NCI-H2171 treated with DMSO at 0.1 percent for 48 hours (cell line): Measurements from ENCODE around the gene SRSF2.
"Not testable (repeated sequence)": the region's sequence is repeated elsewhere in the genome, so short reads cannot be mapped to it uniquely, and the experiment has no call there.

ENCODE experiments used
- DNase-seq: peaks from one replicate; lab custom pipeline; 2025; lab: John Stamatoyannopoulos, UW

Gene SRSF2

GRCh38 chr17:76720941-76721340 is 16.2 kb downstream of the SRSF2 start:
- no peak for DNase-seq

GRCh38 chr17:76720211-76720610 is 16.9 kb downstream of the SRSF2 start:
- no peak for DNase-seq

GRCh38 chr17:76718516-76718915 is 18.6 kb downstream of the SRSF2 start:
- DNase-seq: no peak

GRCh38 chr17:76716839-76717215 is 20.3 kb downstream of the SRSF2 start:
- no peak for DNase-seq

DNA sequence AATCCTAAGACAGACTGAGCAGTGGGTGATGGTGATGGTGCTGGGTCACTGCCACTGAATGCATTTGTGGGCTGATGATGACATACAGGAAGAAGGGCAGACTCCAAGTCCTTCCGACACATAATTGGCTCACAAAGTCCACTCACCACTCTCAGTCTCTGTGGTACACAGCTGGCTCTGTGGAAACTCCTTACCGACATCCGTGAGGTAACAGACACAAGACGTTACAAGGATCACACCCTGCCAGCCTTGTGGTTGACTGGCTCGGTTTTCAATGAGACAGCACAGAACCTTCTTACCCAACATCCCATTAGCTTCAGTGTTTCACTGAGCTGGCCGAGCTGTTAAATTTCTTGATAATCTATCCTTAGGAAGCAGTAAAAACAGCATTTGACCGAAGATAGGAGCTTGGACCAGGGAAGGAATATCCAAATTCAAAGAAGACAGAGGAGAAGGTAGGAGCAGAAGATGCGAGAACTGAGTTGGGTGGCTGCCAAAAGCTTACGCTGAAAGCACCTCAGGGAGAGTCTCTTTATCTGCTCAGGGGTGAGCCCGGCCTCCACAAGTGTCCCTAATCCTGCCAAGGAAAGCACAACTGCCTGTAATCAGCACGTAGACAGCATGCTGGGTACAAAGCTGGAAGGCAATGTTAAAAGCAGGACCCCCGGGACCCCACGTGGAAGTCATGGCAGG is 20.8 kb downstream of the SRSF2 start:
- no peak for DNase-seq

GRCh38 chr17:76715496-76715830 is 21.7 kb downstream of the SRSF2 start:
- no peak for DNase-seq

- peak; percentile 38 for DNase-seq
These were observed 22.2 kb downstream of the SRSF2 start for GRCh38 chr17:76714822-76715495.

GRCh38 chr17:76714336-76714735 is 22.8 kb downstream of the SRSF2 start:
- DNase-seq: no peak

DNA sequence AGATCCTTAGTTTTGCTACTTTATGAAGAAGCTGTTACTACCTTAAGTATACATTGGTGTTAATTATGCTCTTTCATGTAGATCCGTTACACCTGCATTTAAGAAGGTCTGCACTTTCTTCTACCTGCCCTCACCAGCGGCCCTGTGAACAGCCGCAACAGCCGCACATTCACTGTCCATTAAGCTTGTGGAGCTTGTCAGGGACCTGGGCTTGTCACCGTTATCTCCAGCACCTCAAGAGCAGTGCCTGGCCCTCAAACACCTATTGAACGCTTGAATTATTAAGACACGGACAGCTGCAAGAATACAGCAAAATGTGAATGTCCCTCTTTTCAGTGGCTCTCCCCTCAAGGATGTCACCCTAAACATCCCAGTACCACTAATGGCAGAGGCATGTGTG is 23.4 kb downstream of the SRSF2 start:
- no peak for DNase-seq

GRCh38 chr17:76712321-76712720 is 24.8 kb downstream of the SRSF2 start:
- not testable (repeated sequence) for DNase-seq

DNA sequence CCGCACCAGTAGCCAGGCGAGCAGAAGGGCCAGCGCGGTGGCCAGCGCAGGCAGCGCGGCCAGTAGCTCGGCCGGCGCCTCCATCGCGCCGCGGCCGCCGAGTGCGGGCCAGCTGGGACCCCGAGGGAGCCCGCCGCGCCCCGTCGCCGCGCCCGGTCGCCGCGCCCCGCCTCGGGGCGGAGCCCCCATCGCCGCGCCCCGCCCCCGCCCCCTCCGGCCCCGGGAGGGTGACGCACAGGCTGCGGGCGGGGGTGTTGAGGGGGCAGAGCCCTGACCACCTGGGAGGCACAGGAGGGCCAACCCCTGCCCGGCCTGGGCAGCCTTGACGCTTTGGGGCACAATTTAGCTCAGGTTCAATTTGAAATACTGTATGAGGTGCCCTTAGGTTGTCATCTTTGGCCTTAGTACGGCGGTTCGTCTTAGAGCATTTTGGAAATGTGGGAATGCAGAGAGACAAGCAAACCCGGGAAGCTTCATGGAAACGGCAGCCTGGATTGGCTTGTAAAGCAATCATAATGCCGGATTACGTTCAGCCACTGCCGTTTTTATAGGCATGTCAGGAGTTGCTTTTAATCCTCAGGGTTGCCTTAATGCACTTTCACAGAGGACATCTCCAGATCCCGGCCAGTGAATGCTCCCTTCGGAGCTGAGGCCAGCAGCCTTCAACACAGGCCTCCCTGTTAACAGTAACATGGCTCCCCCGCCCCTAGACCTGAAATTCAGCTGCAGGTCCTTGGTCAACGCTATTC is 26.1 kb downstream of the SRSF2 start, which contains the start of gene MXRA7:
TSS of gene MXRA7 (minus strand) at position 103 of the 749 bp plus-strand sequence. CDS start at position 84, 19 bp downstream.
- DNase-seq: peak; percentile 47

GRCh38 chr17:76709951-76710862 is 26.9 kb downstream of the SRSF2 start:
- not testable (repeated sequence) for DNase-seq

- DNase-seq: no peak
These were observed 27.8 kb downstream of the SRSF2 start for GRCh38 chr17:76709077-76709950.

GRCh38 chr17:76707985-76708807 is 28.9 kb downstream of the SRSF2 start:
- peak; percentile 79 for DNase-seq

DNA sequence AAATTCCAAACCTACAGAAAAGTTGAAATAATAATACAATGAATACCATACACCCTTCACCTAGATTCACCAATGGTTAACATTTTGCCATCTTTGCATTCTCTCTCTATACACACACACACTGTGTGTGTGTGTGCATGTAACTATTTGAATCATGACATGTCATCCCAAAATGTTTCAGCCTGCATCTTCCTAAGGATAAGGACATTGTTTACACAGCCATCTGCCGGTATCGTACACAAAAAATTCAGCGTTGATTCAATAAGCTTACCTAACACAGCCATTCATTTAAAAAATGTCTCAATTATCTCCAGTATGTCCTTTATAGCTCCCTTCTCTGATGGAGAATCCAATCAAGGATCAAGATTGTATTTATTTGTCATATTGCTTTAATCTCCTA is 30.3 kb downstream of the SRSF2 start:
- peak; percentile 32 for DNase-seq

DNA sequence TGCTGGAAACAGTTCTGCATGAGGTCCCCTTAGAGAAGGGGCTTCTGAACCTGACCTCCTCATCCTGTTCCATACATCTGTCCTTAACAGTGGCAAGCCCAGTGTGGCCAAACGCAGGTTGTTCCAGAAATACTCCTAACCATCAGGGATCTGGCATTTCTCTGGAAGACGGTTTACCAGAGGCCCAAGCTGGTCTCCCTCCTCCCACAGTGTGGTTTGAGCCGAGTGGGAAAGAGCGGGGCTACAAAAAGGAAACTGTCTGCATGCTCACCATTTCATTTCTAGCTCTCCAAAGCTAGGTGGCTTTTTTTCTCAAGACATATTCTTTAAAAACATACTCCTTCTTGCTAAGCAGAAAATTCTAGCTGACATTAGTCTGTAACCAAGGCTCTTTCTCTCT is 32.3 kb downstream of the SRSF2 start:
- DNase-seq: no peak

DNA sequence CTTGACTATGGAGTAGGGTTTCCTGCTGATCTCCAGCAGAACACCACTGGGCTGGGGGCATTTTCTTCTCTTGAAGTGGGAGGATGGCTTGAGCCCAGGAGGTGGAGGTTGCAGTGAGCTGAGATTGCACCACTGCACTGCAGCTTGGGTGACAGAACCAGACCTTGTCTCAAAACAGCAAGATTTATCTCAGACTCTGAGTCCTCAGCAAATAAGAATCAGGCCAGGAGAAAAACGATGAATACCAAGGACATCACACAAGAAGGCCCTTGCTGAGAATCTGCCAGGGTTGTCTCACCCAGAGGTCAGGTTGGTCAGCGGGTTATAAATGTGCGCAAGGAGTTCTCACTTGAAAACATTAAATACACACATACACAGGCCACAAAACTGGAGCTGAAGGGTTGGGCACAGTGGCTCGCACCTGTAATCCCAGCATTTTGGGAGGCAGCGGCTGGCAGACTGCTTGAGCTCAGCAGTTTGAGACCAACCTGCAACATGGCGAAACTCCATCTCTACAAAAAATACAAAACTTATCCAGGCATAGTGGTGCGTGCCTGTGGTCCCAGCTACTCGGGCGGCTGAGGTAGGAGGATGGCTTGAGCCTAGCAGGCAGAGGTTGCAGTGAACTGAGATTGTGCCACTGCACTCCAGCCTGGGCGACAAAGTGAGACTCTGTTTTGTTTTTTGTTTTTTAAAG is 34.0 kb downstream of the SRSF2 start:
- no peak for DNase-seq

- DNase-seq: no peak
These were observed 35.1 kb downstream of the SRSF2 start for GRCh38 chr17:76702076-76702475.

DNA sequence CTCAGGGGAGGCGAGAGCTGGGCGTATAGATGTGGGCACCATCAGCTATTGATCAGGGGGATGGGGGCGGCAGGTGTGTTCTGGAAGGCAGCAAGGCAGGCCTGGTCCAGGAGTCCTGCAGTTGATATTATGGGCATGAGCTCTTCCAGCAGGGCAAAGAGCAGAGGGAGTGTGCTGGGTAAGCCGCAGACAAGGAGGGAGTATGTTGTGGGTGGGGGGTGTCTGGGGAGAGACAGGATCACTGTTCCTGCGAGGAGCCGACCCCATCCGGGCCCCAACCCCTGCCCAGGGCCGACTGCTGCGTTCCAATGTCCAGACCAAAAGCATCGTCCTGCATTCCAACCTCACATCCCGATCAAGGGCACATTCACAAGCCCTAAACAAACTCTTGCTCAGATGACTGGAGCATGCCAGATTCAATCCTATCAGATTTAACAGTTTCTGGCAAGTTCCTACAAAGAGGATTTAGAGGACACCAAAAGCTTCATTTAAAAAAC is 35.6 kb downstream of the SRSF2 start:
- no peak for DNase-seq
